ENCODE results near the gene TSPOAP1.
A peak's percentile ranks its signal among the peaks of the same experiment; 100 is the strongest.
"Not testable (repeated sequence)": the region's sequence is repeated elsewhere in the genome, so short reads cannot be mapped to it uniquely, and the experiment has no call there.

TSPOAP1 gene

DNA sequence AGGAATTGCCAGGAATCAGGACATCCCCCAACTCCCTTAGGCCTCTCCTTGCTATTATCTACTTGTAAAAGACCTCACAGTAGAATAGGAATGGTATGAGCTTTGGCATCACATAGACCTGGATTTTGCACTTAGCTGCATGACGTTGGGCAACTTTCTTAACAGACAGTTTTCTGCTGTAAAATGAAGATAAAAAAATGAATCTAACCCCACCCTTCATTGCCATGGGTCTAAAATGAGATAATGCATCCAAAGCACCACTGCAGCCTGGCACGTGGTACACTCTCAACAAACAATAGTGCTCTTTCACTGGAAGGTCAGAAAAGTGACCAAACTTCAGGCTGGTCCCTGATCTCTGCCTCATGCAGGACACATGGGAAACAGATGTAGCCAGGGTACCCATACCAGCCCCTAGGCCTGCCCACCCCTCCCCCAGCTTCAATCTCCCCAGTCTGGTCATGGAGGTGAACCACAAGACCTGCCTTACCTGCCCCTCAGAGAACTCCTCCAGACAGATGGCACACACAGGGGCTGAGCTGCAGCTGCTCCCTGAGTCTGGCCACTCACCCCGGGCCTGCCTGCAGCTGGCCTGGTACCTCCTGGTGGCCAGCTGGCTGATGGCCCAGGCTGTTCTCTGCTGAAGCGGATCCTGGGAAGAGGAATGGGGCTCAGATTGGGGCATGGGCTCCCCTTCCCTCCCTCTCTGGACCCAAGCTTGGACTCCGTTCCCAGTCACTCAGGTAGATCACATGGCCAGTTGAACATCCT, 31.9 kb upstream of the TSPOAP1 start:
- DNase-seq = no peak

DNA sequence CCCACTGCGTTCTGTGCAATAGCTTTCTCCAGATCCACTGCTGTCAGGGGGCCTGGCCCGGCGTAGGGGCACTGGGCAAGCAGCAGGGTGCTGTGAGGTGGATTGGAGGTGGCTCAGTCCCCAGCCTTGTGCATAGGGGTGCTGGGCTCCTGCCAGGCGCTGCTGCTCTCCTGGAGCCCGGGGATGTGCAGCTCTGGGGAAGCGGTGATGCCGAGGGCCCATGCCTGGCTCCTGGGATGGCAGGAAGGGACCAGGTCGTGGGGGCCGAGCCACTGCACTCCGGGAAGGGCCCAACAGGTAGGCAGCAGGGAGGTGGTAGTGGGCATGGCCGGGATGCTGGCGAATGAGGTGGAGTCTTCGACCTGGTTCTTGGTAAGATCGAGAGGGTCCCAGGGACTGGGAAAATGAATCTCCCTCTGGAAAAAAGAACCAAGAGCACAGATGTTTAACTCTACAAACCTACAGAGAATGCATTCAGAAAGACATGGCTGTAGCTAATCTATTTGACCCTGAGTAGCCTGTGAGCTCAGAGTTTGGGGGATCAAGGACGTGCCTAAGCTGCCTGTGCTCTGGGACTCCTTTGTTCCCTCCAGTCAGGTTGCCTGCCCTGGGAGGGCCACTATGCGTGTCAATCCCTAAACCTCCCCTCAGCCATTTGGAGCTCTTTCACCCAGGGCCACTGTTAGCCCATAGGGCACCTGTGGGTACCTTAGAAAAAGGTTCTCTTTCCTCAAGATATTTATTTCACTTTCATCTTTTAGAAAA, 30.0 kb upstream of the TSPOAP1 start:
- no peak for DNase-seq

DNA sequence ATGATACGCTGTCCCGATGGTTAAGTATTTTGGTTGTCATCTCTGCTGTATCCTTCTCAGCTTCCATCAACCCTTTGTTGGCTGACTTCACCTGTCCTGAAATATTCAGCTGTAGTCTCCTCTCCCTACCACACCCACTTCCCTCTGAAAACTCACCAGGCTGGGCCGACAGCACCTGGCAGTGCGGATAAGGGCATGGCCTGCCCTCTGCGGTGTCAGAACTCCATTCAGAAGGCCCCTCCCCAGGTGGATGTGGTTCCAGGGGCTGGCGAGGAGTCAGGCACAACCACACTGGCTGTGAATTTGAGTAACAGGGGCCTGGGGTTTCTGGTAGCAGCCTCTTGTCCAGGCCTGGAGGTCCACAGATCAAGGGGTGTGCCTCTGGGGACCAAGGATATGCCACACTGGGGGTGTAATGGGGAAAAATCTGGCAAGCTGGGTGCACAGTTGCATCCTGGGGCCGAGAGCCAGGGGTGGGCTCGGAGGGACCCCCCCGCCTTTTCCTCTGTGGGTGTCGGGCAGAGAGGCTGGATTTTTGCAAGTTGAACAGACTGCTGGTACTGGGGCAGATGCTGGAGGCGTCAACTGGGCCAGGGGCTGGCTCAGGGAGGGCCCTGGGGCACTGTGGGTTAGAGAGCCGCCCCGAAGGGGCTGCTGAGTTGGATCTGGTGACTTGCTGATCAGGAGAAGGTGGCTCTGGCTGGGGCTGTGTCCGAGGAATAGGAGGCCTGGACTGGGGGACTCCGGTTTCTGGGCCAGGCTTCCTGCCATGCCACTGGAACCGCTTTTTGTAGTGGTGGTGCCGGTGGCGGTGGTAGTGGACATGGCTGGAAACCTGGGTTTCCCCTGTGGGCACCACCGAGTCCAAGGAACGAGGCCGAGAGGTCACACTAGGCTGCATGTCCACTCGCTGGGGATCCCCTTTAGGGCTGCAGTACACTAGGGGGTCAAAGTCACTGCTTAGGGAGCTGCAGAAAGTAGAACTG, 29.0 kb upstream of the TSPOAP1 start:
- no peak for DNase-seq

DNA sequence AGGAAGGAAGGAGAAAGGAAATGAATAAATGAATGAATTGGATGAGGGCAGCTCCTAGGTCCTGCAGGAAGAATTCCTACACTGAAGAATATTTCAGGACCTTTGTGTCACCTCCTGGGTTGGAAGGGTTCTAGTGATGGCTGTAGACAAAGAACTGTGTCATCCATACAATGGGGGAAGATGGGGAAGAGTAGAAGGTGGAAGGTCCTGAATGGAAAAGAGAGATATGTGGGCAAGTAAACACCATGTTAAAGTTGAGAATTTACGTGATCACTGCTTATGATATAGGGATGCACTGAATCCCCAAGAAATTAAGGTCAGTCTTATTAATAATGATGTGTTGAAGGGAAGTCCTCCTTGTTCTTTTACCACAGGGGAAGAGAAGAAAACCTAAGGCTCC, 27.6 kb upstream of the TSPOAP1 start:
- DNase-seq = no peak

DNA sequence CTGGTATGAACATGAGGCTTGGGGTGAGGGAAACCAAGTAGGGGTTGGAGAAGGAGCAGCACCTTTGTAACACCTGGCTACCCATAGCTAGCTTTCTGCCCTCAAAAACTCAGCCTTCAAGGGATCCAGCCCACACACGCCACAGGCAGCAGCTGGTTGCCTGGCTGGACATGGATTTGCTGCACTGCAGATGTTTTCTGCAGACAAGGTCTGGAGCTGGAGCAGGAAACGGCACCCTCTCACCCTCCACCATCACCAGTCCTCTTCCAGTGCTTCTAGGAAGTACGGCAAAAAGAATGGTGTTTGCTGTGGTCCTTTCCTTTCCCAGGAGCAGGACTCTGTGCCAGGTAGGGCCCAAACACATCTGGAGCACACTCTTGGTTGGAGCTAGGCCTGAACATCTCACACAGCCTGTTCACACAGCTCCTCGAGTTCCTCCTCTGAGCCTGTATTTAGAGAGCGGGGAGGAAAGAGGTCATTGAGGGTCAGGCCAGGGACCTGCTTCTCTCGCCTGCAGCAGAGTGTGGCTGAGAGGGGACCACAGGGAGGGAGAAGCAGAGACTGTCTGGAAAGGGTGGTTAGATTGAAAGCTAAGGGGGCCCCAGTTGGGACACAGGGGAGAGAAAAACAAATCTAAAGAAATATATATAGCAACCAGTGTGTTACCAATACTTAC, 26.1 kb upstream of the TSPOAP1 start:
- no peak for DNase-seq

DNA sequence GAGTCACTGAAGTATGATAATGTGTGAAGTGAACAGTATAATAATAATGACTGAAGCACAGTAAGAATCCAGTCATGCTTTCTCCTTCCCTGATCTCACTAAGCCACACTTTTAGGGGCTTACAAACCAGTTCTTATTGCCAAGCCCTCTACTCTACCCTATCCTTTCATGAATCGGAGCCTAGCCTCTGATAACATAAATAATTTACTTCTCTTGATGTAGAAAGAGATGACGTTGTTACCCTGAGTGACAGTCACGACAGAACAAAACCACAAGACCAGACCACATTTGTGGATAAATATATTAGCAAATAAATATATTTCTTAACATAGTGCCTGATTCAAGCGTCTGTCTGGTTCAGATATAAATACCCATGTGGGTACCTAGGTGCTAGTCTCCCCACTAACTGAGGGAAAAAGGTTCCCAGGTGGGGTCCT, 24.8 kb upstream of the TSPOAP1 start:
- DNase-seq = no peak

DNA sequence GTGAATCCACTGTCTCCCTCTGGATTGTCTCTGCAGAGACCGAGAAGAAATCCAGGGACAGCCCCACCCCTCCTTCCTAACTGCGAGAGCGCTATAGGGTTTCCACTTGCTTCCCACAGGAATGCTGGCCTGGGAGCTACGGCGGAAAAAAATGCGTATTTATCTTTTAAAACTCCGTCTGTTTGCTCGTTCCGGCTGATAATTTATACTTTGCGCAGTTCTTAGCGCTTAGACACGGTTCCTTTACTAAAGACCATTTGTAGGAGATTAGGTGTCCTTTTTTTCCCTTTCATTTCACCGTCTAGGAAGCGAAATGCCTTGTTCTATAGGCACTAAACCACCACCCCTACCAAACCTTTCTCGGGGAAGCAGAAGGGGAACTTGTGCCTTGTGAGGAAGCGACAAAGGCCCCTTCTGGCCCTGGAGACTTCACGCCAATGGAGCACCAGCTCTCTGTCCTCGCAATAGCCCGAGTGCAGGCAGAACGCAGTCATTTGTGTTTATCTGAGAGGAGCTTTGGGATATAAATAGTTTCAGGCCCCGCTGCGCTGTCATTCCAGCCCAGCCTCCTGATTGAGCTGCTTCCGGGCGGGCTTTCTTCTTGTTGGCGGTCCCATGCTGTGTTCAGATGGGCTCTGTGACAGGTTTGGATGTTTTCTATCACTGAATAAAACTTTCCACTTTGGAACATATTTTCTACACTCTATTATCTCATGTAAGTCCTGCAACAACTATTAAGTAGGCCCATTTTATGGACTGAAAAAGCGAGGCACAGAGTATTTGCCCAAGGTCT, 24.2 kb upstream of the TSPOAP1 start:
- DNase-seq = peak; percentile 45

DNA sequence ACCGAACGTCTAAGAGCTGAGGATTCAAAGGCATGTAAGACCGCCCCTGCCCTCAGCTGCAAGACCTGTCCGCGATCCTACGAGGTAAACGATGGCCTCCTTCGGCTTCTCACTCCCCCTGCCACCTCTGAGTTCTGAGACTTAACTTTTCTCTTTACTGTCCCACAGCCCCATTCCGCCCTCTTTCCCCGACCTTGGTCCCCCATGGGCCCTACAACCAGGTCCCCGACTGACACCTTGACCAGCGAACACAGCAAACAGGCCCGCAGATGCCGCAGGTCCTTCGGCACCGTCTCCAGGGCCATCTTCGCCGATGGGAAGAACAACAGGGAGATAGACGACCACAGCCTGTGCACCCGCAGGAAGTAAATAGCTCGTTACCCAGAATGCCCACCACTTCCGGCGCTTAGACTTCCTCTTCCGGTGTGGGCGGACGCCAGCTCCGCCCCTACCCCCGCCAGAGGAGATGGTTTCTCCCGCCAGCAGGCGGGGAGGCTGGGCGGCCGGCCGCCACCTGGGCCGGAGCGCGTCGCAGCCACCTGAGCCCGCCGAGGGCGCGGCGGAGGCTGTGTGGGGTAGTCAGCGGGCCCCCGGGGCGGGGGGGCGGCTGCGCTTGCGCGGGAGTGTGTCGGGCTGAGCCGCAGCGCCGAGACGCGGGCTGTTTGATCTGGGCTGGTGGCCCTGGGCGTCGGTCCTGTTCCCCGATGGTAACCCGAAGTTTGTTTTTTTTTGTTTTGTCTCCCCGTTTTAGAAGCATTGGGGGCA, 23.4 kb upstream of the TSPOAP1 start, which contains the start of gene SUPT4H1:
Gene SUPT4H1 (minus strand): TSS at position 371 of the 765 bp plus-strand sequence. CDS start 66 bp downstream, at position 305.
- peak; percentile 92 for DNase-seq

DNA sequence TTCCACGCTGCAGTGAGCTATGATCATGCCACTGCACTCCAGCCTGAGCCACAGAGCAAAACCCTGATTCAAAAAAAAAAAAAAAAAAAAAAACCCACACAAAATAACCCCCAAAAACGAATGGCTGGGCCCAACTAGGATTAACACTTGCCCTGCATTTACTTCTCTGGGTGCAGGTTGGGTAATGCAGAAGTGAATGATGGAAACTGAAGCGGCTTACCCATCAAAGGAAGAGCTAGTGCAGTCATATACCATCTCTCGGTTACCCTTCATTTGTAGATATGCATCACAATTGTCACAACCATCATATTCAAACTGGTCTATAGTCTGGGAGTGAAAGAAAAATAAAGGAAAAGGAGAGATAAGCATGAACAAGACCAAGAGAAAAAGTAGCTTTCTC, 22.6 kb upstream of the TSPOAP1 start:
- DNase-seq = no peak

DNA sequence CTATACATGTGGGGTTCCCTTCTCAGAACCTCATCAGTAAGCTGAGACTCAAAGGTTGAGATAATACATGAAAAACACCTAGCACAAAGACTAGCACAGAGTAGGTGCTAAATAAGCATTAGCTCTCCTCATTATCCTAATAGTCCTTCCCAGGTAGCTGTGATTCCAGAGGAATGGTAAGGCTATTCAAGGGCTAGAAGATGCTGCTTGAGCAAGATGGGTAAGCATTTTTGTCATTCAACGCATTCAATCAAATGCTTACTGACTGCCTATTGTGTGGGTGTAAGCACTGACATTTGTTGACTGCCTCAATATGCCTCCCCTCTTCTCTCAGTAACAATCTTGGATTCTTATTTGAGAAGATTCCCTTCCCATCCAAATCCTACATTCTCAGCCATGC, 19.4 kb upstream of the TSPOAP1 start:
- DNase-seq = no peak

DNA sequence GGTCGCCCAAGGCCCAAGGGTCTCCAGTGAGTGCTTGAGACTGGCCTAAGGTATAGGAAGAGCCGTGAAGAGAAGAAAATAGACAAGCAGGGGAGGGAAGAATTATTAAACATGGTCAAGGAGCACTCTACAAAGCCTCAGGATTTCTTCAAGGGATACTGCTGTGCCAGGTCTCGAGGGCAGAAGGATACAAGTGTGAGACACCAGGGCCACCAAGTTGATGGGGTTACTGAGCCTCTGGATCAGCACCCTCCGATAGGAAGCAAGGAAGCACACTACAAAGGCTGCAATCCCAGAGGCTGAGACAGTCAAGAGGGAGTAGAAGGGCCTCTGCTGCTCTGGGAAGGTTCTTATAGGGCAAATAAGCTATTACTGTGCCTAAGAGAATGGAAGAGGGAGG, 16.9 kb upstream of the TSPOAP1 start:
- no peak for DNase-seq

DNA sequence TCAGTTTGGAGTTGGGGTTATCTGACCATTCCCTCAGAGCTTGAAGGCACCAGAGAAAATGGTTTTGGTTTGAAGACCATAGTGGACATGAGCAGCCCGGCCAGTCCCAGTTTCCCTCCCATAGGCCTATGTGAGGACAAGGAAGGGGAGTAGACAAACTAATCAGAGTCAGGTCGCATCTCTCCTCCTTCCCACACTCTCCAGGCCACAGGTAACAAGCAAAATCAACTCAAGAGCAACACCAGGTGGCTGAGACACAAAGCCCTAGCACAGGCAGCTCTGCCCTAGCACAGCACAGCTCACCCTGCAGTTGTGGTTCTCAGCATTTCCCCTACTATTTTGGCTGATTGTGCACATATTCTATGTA, 16.2 kb upstream of the TSPOAP1 start:
- DNase-seq = peak; percentile 74

DNA sequence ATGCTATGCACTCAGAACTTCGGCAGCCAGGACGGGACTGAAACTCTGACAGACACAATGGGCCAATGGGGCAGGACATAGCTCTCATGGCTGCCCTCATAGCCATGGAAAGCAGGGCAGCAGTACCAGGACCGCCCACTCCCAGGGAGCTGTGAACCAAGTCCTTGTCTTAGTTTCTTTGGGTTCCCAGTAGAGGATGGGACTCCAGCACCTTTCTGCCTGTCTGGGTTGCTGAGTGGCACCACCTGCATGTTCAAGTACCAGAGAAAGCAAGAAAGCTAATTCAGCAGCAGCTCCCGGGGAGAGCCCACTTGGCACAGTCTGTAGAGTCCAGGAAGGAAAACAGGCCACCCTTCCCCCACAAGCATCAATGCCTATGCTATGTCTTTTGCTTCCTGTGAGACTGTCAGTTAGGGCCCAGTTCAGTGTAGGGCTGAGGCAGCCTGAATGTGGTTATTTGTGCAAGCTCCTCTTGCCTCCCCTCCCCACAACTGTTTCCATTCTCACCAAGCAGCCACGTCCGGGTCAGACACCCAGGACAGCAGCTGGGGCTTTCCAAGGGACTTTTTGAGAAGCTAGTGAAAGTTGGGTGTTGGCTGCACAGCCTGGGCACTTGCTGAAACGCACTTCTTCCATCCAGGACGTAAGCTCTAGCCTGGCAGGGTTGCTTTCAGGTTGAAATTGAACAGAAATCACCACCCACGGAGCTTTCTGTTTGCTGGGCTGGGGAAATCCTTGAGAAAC, 15.6 kb upstream of the TSPOAP1 start:
- peak; percentile 96 for DNase-seq

DNA sequence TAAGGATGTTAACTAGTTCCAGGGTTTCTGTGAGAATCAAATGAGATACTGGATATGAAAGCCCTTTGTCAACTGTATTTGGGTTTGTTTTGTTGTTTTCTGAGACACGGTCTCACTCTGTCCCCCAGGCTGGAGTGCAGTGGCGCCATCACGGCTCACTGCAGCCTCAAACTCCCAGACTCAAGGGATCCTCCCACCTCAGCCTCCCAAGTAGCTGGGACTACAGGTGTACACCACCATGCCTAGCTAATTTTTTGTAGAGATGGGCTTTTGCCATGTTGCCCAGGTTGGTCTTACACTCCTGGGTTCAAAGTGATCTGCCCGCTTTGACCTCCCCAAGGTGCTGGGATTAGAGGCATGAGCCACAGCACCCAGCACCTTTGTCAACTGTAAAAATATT, 14.5 kb upstream of the TSPOAP1 start:
- DNase-seq = no peak

DNA sequence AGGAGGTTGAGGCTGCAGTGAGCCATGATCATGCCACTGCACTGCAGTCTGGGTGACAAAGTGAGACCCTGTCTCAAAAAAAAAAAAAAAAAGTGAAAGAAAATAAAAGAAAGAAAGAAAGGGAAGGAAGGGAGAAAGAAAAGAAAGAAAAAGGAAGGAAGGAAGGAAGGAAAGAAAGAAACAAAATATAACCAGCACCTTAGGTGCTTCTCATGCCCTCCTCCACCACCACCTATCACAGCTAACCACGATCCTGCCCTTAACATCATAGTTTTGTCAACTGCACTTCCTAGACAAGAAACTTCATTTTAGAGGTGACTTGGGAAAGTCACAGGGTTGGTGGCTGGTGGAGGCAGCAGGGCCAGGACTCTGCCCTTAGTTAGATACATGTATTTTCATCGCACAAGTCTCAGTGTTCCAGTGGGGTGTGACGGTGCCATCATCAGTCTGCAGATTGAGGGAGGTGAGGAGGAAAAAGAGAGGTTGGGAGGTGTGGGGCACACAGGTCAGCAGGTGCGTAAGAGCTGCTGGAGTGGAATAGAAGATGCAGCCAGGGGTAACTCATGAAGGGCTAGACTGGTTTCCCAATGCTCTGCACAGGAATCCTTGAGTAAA, 13.4 kb upstream of the TSPOAP1 start:
- DNase-seq = no peak

DNA sequence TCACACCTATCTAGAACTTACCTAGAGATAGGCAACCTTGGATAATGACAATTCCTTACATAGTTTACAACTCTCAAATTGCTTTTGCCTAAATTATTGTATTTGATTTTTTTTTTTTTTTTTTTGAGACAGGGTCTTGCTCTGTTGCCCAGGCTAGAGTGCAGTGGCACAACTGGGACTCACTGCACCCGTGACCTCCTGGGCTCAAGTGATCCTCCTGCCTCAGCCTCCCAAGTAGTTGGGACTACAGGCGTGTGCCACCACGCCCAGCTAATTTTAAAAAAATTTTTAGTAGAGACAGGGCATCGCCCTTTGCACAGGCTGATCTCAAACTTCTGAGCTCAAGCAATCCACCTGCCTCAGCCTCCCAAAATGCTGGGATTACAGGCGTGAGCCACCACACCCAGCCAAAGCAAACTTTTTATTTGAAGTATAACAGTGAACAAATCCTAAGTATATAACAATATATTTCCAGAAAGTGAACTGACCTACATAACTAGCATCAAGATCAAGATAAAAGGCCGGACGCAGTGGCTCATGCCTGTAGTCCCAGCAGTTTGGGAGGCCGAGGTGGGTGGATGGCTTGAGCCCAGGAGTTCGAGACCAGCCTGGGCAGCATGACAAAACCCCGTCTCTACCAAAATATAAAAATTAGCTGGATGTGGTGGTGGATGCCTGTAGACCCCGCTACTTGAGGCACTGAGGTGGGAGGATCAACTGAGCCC, 12.7 kb upstream of the TSPOAP1 start:
- not testable (repeated sequence) for DNase-seq

DNA sequence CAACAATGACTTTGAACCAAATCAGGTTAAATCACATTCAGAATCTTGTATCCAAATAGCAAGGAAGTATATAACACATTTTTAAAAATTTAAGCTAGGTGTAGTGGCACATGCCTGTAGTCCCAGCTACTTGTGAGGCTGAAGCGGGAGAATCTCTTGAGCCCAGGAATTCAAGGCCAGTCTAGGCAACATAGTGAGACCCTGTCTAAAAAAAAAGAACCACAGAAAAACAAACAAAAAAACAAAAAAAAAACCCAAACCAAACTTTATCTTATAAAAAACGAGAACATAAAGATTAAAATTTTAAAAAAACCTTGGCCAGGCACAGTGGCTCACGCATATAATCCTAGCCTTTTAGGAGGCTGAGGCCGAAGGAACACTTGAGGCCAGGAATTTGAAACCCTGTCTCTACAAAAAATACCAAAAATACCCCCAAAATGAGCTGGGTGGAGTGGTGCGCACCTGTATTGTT, 11.8 kb upstream of the TSPOAP1 start:
- no peak for DNase-seq

DNA sequence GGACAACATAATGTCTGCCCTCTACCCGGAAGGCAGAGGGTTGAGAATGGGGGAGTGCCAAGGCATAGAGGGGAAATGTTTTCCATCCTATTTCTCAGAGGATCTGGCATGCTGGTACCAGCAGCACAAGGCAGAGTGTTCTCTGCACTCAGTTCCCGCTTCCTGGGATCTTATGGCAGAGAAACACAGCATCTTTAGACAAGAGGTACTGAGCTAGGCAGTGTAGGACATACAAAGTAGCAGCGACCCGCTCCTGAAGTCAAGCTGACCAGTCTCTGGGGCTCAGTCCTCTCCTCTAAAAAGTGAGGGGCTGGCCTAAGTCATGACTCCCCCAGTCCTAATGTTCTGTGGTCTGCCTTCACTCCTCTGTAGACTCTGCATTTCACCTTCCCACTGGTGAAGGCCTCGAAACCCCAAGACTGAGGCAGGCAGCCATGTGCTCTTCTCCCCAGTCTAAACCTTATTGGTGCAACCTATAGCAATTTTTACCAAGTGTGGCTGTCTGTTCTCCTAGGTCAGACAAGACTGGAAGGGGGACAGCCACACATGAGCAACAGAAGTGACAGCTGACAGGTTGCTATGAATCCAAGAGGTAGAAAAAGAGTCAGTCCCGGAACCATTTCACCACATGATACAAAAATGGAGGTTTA, 11.3 kb upstream of the TSPOAP1 start:
- peak; percentile 39 for DNase-seq

Measured in stimulated activated CD4-positive, alpha-beta T cell treated with anti-CD3 and anti-CD28 coated beads, Interleukin-1b, Interleukin-23, amount 100 ng/mL, for 48 hours (primary cell).